Measurements from ENCODE around the gene CASKIN2.
A peak's percentile ranks its signal among the peaks of the same experiment; 100 is the strongest.
"Not testable (repeated sequence)": the region's sequence is repeated elsewhere in the genome, so short reads cannot be mapped to it uniquely, and the experiment has no call there.

CASKIN2 gene

GRCh38 chr17:75463603-75464002 lies 51.7 kb downstream of the CASKIN2 start:
- no peak for DNase-seq

GRCh38 chr17:75460295-75460694 lies 55.0 kb downstream of the CASKIN2 start:
- DNase-seq = no peak

GRCh38 chr17:75459590-75460267 lies 55.6 kb downstream of the CASKIN2 start:
- no peak for DNase-seq

- DNase-seq = no peak
These were observed 56.1 kb downstream of the CASKIN2 start for GRCh38 chr17:75459246-75459589.

DNA sequence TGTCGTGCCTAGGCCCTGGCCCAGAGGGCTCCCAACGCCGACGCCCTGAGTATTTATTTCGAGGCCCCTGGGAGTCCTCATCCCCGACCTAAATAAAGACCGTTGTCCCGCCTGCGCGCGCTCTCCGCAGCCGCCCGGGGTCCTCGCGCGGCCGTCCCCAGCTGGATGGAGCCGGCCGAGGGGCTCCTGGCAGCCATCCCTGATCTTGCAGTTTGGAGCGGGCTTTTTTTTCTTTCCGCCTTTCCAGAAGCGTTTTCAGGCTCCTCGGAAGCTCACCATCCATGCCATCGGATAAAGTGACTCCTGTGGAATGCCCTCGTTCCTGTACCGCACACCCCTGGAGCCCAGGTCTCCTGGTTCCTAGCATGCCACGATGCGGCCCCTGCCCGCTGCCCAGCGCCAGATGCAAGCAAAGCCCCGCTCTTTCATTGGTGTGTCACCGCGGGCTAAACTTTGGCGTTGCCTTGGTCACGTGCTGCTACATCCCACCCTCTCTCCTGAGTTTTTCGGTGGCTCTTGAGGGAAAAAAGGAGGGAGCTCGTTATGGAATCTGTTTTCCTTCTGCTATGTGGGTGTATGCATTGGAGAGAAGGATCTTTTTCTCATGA lies 58.2 kb downstream of the CASKIN2 start:
- DNase-seq = peak; percentile 61

DNA sequence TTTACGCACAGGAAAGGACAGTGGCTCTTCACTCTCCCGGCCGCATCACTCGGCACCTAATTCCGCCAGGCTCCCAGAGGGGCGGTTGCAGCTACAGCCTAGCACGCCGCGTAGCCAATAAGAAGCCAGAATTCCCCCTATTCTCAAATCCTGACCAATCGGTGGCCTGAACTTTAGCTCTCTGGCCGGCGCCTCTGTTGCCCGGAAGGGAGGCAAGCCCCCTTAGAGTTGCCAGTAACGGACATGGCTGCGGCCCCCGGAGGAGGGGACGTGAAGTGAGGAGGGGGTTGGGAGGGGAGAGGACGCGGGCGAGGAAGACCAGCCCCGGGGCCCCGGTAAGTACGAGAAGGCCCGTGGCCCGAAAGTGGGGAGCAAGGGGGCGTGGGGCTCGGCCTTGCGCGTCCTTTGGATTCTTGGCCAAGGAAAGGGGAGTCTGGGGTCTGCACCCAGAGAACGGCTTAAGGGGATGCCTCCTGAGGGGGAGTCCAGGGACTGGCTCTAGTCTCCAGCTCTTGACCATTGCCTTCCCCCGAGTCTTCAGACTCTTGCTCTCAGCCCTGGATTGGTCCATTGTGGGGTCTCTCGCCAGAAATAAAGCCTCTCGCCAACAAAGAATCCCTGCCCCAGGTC lies 58.8 kb downstream of the CASKIN2 start, which contains the start of gene TMEM94:
TMEM94 (plus strand) TSS at position 219 of the 630 bp plus-strand sequence. CDS start 15,271 bp downstream, outside the sequence.
- DNase-seq = peak; percentile 90

GRCh38 chr17:75456039-75456416 lies 59.3 kb downstream of the CASKIN2 start:
- no peak for DNase-seq

DNA sequence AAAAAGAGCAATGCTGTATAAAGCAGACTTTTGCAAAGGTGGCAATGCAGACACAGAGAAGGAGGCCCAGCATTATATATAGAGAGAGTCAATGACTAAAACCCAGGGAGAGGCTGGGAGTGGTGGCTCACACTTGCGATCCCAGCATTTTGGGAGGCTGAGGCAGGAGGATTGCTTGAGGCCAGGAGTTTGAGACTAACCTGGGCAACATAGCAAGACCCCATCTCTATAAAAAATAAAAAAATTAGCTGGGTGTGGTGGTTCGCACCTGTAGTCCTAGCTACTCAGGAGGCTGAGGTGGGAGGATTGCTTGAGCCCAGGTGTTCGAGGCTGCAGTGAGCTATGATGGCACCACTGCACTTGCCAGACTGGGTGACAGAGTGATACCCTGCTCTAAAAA lies 60.7 kb downstream of the CASKIN2 start:
- DNase-seq = not testable (repeated sequence)

GRCh38 chr17:75454193-75454592 lies 61.1 kb downstream of the CASKIN2 start:
- no peak for DNase-seq

DNA sequence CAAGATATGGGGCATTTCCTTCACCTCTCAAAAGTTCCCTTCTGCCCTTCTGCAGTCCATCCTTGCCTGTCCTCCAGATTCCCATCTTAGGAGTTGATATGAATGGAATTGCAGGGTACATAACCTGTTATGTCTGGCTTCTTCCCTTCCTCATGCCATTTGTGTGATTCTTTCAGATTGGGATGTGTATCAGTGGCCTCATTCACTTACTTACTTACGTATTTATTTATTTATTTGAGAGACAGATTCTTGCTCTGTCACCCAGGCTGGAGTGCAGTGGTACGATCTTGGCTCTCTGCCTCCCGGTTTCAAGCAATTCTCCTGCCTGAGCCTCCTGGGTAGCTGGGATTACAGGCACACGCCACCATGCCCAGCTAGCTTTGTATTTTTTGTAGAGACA lies 65.1 kb downstream of the CASKIN2 start:
- DNase-seq = no peak

All from activated CD8-positive, alpha-beta memory T cell treated with anti-CD3 and anti-CD28 coated beads, Interleukin-2, amount 50 U/mL, for 48 hours (primary cell).